ENCODE measurements around the gene GPR150. TPM values are rescaled to one million over a fixed set of nuclear protein-coding genes. Genes with fewer than 3 reads are reported as not detected.
"Not testable (repeated sequence)": the region's sequence is repeated elsewhere in the genome, so short reads cannot be mapped to it uniquely, and the experiment has no call there.

GPR150 gene
- total and polyA plus RNA-seq, 10 of the 15 experiments (the other 5 are each of a cell fraction or from before 2014, with no cell fraction given) = 0.08 to 1.1 (median 0.37) TPM; not detected in 1

GRCh38 chr5:95646226-95646568 is 26.3 kb downstream of the GPR150 start:
- ATAC-seq; H3K79me2 ChIP-seq (ENCODE audit: control insufficient read depth, insufficient read depth, low read length); H4K20me1 ChIP-seq (ENCODE audit: control insufficient read depth, insufficient read depth); H3K36me3 ChIP-seq (ENCODE audit: control insufficient read depth in 2 of 2, insufficient read depth in 2 of 2, low read length in 1 of 2); DNase-seq (ENCODE audit: low read depth, low spot score); FAIRE-seq; in situ Hi-C loops (cut with MboI); H3K27ac ChIP-seq (ENCODE audit: control insufficient read depth, insufficient read depth); H3K9me3 ChIP-seq (replicated peaks; ENCODE audit: control insufficient read depth, insufficient read depth, low read length); H3K4me1 ChIP-seq (ENCODE audit: control insufficient read depth, insufficient read depth, low read length); H3K27me3 ChIP-seq (replicated peaks in 1 of 2; ENCODE audit: control insufficient read depth in 2 of 2, insufficient read depth in 2 of 2, low read length in 1 of 2); H3K9ac ChIP-seq (ENCODE audit: control insufficient read depth, insufficient read depth, low read length); BruUV-seq (replicated peaks): not testable (repeated sequence)
- H3K4me2 ChIP-seq (ENCODE audit: control insufficient read depth, insufficient read depth) = peak overlapping the region; percentile 88; the same call in 1 of the 2 replicates
- SMC1A ChIA-PET (ENCODE audit: uncharacterized antibody, unreplicated experiment) = interaction anchor here (0.8 to 7.6 kb wide), 19 partner anchors 15 to 689 kb away, joined by 3 to 168 read pairs (median 7); partner anchors contain the start of gene GLRX
- RAD21 ChIA-PET (ENCODE audit: unreplicated experiment) = interaction anchor here (1.0 to 7.4 kb wide), 17 partner anchors 13 to 689 kb away, joined by 3 to 98 read pairs (median 6); partner anchors contain the start of genes ARSK and SKIC3
- POLR2A ChIA-PET = interaction anchor here (0.7 to 2.0 kb wide), 9 partner anchors 9 to 200 kb away, joined by 3 to 12 read pairs (median 5); partner anchors contain the start of genes GLRX, GPR150 and RHOBTB3
- H3K4me3 ChIP-seq = peak overlapping the region; percentile 75
- CTCF ChIA-PET = interaction anchor here (0.7 to 8.5 kb wide), 21 partner anchors 9 to 690 kb away, joined by 3 to 206 read pairs (median 5); partner anchors contain the start of gene GLRX
- intact Hi-C loops (cut with micrococcal nuclease; ENCODE audit: unreplicated experiment) = loop anchor here (2.0 to 10.0 kb wide), 3 partner anchors 83 to 689 kb away; no protein-coding TSS in a partner anchor
- H2AFZ ChIP-seq (ENCODE audit: control insufficient read depth, low read depth, low read length) = peak overlapping the region; percentile 88
- WGBS (ENCODE audit: insufficient coverage, insufficient replicate concordance, low lambda C conversion rate, missing lambda C conversion rate) = 85% methylated on average over 17 of the region's 17 CpGs
- TF ChIP-seq ZBTB33 (IDR thresholded peaks at IDR 0.05) = peak; percentile 42; the same call in 1 of the 2 replicates
- peak; percentile 83 for TF ChIP-seq MLLT1 (IDR thresholded peaks at IDR 0.05)
- 0 out of 2 replicates have a peak, but pooled peaks have one; percentile 2 for TF ChIP-seq FOXM1 (IDR thresholded peaks at IDR 0.05; ENCODE audit: low read depth, low read length)

All from GM12878 (cell line).